HG03457 (cell line): Measurements from ENCODE around the gene SOX12.
A peak's percentile ranks its signal among the peaks of the same experiment; 100 is the strongest.

Experiments used
- ATAC-seq: cut with Tn5 transposase; IDR thresholded peaks from one replicate; pipeline ENCODE4 v1.9.1; 2021; ENCODE audit warnings: moderate number of reproducible peaks; ENCODE audit not compliant: unreplicated experiment

SOX12 gene

DNA sequence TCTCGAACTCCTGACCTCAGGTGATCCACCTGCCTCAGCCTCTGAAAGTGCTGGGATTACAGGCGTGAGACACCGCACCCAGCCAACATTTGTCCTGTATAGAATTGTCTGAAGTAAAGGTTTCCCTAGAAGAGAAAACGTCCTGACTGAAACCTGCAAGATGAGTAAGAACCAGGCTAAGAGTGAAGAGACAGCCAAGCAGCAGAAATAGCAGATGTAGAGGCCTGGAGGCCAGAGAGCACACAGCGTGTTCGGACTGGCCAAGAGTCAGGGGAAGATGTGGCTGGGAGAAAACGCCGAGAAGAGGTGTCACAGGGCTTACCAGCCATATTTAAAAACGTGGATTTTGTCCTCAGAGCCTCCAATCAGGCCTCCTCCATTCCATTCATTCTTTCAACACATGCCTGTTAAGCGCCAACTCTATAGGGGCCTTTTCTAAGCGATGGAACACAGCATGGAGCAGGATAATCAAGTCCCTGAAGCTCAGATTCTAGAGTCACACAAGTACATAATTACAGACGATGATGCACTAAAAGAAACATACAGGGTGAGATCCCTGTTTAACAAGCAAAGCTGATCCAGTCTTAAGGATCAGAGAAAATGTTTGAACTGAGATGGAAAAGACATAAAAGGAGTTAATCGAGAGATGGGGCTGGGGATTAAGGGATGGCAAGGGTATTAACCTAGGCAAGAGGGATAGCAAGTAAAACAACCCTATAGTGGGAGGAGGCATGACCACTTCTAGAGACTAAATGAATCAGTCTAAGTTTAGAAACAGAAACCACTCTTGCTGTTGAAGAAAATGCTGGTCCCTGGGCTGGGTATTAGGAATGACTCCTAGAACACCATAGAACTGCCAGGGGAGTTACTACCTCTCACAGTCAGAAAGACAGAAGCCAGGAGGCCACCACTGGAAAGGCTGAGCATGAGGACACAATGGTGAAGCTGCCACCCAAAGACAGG is 23.2 kb upstream of the SOX12 start:
- ATAC-seq: no peak

DNA sequence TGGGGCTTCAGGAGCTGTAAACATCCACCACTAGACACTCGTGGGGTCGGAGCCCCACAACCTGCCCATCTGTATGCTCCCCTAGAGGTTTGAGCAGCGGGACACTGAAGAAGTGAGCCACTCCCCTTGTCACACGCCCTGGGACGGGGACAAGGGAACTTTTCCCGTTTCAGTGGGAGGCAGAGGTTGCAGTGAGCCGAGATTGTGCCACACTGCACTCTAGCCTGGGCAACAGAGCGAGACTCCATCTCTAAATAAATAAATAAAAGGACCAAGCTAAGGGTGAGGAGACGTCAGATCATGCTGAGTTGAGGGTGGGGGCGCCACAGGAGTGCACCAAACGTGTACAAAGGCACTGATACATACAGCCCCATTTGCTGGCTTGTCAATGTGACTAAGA is 19.6 kb upstream of the SOX12 start:
- no peak for ATAC-seq

DNA sequence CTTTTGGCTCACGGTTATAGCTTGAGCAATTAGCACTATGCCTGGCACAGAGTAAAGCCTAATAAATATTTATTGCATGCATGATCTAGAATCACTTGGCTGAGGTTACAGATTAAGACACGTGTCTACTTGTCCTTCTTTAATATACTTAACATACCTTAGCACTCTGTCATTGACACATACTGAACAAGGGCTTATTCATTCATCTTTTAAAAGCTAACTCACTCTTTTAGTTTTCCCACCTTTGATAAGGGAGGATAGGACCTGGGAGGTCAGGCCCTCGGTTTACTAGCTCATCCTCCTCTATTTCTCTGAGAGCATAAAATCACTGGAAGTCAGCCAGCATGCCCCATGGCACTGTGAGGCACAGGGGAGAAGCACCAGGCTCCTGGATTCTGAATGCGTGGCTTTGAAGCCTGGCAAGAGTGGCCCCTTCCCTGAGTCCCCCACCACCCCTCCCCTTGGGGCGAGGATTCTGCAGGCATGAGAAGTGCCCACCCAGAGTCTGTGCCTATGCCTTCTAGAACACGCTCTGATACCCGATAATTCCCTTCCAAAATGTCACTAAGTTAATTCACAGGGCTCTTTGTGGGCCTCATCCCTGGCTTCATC is 16.8 kb upstream of the SOX12 start:
- ATAC-seq: no peak

DNA sequence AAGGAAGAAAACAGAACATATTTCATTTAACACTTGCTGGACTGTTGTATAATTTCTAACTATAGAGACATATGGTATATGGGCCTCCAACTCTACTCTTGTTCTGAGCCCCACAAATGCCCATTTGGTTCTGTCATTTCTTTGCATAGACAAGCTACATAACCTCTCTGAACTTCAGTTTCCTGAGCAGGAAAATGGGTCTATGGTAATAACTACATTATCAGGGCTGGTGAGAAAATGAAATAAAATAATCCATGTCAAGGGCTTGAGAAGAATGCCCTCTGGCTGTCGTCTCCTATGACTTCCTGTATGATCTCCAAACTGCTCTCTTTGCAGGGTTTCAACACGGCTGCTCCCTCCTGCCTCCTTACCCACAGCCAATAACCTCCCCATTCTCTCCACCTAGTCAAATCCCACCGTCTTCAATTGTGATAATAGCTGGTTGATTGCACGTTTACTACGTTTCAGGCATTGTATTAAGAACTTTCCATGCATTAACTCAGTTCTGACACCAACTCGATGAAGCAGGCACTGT is 16.0 kb upstream of the SOX12 start:
- ATAC-seq: no peak

DNA sequence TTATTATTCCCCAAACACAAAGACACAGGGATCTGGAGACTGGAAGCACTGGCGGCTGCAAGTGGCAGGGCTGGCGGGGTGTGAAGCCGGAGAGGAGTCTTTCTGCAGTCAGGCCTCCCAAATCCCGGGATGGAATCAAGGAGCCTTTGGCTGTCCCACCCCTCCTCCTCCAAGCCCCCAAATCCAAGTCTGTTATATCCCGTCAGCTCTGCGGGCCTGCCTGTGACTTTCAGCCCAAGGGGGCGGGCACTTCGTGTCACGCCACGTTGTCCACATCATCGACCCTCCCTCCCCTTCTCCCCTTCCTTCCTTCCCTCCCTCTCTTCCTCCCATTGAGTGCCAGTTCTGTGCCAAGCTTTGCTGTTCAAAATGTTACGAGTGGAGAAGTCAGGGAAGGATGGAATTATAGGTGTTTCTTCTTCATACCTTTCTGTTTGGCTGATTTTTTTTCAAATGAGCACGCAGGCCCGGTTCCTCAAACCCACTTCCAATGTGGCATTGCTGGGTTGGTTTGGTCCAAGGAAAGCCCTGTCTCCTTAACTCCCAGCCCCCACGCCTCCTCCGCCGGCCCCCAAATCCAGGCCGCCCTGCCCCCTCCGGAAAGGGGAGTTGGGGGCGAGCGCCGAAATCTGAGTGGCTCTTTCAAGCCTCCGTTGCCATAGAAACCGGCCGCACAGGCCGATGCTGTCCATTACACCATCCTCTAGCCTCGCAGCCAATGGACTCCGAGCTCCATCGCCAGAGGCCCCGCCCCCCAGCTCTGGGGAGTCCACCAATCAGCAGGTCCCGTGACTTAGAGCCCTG is 15.3 kb upstream of the SOX12 start:
- ATAC-seq: peak; percentile 90

DNA sequence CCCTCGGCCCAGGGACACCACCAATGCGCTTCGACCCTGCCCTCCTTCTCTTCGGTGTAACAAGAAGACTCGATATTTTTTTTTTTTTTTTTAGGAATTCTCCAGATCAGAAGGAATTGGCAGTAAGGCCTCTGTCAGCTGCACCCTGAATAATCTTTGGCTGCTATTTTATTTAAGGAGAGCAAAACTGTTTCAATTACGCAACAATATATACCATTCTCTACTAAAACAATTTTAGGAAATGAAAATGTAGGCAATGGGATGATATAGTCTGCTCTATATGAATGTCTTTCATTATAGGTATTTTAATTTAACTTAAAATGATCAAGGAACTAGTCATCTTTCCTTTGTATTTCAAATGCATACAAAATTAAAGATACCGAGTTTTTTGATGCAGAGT is 14.7 kb upstream of the SOX12 start:
- ATAC-seq: no peak

DNA sequence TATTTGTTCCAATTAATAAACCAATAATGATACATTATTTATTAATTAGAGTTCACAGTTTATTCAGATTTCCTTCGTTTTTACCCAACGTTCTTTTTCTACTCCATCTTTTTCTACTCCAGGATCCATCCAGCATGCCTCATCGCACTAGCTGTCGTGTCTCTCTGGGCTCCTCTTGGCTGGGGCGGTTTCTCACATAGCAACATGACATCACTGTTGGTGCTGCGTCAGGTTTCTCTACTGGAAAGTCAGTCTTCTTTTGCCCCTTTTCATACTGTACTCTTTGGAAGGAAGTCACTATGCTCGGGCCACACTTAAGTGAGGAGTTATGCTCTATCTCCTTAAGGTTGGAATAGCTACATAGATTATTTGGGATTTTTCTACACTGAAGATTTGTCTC is 13.7 kb upstream of the SOX12 start:
- ATAC-seq: no peak

DNA sequence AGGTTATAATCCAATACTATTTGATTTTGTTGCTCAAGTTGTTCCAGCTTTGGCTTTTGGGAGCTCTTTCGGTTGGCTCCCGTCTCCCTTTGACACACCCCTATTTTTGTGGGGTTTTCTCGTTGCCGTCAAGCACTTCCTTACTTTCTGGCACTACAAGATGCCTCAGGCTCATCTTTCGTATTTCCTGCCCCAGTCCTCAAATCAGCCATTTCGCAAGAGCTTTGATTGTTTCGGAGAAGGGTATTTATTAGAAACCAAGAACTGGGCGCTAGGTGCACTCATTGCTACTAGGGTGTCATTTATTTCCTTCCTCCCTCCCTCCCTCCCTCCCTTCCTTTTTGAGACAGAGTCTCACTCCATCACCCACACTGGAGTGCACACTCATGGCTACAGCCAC is 13.3 kb upstream of the SOX12 start:
- ATAC-seq: no peak

DNA sequence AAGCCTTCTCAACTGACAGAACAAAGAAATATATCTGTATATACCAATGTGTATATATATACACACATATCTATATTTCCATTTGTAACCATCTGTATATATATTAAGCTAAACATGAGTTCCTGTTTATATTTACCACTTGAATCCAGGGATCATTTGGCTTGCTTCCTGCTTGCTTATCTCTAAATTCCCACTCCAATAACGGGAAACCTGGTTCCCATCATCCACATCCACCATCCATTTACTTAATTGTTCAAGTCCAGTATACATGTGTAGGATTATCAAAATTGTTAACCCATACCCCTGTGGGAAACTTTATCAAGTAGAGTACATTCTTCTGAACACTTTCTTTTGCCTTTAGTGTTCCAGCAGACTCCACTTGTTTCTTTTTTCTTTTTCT is 12.5 kb upstream of the SOX12 start:
- no peak for ATAC-seq

DNA sequence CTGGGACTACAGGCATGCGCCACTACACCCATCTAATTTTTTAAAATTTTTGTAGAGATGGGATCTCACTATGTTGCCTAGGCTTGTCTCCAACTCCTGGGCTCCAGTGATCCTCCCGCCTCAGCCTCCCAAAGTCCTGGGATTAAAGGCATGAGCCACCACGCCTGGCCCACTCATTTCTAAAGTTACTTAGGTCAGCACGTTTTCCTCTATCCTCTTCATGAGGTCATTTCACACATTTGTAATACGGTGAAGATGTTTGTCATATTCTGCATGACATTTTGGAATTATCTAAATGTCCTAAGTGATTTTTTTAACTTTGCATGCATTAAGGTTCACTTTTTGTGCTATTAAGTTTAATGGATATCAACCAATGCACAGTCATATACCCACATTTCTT is 11.9 kb upstream of the SOX12 start:
- no peak for ATAC-seq

DNA sequence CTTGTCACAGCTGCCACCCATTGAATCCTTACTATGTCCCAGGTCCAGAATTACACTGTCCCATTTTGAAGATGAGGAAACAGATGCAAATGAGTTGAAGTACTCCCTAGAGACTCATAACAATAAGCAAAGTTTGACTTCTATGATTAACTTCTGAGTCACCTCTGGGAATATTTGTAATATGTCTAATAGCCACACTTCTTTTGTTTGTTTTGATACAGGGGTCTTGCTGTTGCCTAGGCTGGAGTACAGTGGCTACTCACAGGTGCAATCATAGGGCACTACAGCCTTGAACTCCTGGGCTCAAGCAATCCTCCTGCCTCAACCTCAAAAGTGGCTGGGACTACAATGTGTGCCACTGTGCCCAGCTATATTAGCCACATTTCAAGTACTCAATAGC is 11.4 kb upstream of the SOX12 start:
- no peak for ATAC-seq

DNA sequence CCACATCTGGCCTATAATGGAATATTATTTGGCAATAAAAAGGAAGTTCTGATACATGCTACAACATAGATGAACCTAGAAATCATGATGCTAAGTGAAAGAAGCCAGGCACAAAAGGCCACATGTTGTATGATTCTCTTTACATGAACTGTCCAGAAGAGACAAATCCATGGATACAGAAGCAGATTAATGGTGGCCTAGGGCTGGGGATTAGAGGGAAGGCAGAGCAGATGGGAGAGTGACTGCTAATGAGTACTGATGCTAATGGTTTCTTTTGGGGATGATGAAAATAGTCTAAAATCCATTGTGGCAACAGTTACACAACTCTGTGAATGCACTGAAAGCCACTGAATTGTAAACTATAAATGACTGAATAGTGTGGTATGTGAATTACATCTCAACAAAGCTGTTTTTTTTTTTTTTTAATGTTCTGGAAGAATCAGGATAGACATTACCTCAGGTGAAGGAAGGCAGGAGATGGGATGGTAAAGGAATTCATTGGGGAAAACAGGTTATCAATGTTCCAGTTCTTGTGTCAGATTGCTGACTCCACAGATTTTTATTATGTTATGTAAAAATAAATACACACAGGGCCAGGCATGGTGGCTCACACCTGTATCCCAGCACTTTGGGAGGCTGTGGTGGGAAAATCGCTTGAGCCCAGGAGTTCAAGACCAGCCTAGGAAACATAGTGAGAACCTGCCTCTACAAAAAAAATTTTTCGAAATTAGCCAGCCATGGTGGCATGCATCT is 8.9 kb upstream of the SOX12 start:
- no peak for ATAC-seq

DNA sequence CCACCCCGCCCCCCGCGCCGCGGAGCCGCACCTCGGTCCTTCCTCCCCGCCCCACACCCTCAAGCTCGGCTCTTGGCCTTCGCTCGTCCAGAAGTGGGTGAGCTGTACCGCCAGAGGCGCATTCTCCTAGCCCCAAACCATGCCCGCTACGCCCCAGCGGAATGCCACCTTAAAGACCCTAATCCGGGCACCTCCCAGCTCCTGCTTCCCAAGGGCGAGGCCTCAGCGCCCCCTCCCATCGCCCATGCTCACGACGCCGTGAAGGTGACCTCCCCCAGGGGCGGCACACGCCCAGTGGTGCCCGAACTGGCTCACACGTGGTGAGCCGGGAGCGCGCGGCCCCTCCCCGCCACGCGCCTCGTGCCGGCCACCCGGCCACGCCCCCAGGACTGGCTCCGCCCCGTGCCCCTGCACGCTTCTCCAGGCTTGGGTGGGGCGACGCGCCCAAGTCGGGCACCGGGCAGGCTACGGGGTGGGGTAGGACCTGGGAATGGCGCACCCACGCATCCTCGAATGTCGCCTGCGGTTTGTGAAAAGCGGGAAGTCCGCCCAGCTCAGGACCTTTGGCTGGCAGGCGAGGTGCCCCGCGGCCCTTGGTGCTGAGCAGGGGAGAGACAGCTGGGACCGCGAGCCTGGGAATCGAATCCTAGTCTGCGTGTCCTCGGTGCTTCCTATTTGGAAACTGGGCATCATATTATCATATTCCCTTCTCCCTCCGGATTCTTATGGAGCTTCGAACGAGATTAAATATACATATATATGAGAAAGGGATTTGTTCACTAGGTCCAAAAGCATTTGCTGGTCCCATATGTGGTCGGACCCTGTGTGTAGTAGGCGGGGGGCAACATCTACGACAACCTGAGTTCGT is 941 bp upstream of the SOX12 start:
- ATAC-seq: peak; percentile 48

DNA sequence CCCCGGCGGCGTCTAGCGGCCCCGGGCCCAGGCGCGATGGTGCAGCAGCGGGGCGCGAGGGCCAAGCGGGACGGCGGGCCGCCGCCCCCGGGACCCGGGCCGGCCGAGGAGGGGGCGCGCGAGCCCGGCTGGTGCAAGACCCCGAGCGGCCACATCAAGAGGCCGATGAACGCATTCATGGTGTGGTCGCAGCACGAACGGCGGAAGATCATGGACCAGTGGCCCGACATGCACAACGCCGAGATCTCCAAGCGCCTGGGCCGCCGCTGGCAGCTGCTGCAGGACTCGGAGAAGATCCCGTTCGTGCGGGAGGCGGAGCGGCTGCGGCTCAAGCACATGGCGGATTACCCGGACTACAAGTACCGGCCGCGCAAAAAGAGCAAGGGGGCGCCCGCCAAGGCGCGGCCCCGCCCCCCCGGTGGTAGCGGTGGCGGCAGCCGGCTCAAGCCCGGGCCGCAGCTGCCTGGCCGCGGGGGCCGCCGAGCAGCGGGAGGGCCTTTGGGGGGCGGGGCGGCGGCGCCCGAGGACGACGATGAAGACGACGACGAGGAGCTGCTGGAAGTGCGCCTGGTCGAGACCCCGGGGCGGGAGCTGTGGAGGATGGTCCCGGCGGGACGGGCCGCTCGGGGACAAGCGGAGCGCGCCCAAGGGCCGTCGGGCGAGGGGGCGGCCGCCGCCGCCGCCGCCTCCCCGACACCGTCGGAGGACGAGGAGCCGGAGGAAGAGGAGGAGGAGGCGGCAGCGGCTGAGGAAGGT is 715 bp downstream of the SOX12 start:
- no peak for ATAC-seq

DNA sequence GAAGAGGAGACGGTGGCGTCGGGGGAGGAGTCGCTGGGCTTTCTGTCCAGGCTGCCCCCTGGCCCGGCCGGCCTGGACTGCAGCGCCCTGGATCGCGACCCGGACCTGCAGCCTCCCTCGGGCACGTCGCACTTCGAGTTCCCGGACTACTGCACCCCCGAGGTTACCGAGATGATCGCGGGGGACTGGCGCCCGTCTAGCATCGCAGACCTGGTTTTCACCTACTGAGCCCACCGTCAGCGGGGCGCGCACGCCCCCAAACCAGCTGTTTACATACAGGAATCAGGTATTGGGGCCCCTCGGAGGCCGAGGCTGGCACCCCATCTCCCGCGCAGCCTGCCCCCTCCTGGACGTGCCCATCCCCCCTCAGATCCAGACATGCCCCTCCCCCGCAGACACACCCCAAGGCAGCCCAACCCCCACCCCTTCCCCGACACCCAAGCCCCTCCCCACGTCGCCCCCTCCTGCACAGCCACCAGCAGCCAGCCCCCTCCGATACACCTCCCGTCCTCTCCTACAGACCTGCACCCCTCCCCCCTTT is 1.4 kb downstream of the SOX12 start:
- ATAC-seq: no peak

DNA sequence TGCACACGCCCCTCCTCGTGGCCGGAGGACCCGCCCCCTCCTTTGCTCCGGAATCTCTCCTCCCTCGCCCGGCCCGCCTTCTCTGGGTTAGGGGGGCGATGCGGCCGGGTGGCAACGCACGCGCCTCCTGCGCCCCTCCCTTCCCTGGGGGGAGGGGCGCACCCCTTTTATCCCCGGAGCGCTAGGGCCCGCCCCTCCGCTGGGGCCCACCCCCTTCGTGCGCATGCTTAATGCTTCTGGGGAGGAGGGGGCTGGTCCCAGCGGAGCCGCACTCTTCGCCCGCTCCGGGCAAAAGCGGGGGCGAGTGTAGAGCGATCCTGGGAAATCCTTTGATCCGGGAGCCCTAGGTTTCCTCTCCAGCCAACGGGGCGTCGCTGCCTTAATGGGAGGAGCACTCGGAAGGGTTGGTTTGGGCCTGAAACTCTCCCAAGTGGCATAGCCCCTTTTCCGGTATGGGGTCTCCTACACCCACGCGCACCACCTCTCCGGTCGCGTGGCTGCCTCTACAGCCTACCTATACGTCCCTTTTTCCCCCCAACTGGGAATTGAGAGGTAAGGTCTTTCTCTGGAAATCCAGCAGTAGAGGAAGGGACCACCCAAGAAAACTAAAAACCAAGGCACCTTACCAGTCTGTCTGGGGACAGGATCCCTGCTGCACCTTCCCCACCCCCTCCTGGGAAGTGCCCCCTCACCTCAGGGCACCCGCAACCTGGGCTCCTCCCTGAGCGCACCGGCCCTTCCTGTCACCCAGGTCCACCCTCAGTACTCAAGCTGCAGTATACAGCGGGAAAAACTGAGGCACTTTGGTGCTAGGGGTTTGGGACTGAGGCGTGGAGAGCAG is 2.1 kb downstream of the SOX12 start:
- no peak for ATAC-seq

DNA sequence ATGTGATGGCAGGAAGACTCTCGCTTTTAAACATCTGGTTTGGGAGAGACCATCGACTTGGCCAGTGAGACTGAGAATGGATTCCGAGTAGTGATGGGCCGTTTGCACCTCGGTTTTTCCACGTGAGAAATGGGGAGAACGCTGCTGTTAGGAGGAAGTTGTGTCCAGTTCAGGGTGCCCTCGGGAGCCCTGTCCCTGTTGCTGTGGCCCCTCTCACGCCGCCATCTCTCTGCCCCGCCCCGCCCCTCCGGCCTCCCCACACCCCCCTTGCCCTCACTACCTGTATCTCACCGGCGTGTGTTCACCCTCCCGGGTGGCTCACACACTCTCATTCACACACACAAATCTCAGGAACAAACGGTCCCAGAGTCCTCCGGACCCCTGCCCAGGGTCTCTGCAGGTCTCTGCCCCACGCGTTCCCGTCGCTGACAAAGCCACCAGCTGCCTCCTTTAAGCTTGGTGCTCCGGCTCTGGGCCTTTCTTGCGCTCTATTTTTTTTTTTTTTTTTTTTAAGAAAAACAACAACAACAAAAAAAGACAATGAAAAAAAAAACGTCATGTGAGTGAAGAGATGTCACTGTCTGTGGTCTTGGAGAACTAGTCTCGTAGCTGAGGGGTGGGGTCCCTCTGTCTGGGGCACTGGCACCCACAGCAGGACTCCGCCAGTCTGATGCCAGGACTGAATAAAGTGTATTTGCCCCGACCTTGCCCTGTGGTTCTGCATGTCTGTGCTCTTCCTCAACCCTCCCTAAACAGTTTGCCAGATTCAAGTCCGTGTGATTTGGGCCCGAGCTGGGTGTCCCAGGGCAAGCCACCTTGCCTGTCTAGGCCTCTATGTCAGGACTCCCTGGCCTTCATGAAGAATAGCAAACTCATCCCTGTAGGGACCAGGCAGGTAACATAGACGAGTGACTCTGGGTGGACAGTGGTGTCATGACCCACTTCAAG is 2.9 kb downstream of the SOX12 start:
- ATAC-seq: no peak
